GM18867 (cell line): ENCODE data around the gene YTHDC1.
"Not testable (repeated sequence)": the region's sequence is repeated elsewhere in the genome, so short reads cannot be mapped to it uniquely, and the experiment has no call there.

ENCODE experiments used
- ATAC-seq: cut with Tn5 transposase; IDR thresholded peaks from one replicate; pipeline ENCODE4 v1.9.1; 2021; ENCODE audit warnings: mild to moderate bottlenecking, moderate library complexity; ENCODE audit not compliant: unreplicated experiment

The YTHDC1 gene

DNA sequence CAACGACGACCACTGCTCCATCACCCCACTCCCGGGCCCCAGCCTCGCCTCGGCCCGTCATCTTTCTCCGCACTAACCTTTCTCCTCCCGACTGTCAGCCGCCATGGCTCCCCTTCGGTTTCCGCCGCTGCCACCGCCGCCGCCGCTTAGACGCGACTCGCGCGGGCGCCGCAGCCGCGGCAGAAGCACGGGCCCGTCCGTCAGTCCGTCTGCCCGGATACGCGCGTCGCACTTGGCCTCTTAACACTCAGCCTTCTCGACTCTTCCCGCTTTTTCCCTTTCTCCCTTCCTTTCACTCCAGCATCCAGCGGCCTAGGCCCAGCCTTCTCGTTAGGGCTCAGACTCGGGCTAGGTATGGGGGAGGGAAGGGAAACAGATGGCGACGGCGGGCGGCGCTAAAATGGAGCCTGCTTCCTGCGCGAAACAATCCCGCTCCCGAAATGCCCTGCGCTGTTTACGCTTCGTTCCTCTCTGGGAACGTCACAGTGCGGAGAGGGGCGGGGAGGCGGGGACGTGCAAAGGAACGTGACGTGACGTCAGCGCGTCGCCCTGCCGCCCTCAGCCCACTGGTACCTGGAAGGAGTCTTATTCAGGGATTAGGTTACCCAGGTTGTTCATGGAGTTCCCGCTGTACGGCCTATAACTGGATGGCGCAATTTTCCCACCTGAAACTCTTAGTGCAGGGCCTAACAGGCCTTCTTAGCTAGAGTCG lies at the start of gene YTHDC1:
YTHDC1 (minus strand) TSS at position 442 of the 712 bp plus-strand sequence; CDS start at position 105, 337 bp downstream.
- ATAC-seq: peak; percentile 97

DNA sequence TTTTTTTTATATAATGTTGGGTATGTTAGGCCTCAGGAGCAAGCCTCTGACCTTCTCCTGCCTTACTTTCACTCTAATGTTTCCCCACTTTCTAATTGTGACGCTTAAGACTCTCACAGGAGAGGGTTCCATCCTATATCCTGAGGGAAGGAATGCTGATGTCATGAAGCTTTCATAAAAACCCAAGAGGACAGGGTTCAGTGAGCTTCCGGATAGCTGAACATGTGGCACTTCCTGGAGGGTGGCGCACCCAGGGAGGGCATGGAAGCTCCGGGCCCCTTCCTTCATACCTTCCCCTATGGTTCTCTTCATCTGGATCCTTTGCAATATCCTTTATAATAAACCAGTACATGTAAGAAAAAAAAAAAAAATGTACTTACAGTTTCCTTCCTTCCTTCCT lies 49.4 kb upstream of the YTHDC1 start:
- no peak for ATAC-seq

DNA sequence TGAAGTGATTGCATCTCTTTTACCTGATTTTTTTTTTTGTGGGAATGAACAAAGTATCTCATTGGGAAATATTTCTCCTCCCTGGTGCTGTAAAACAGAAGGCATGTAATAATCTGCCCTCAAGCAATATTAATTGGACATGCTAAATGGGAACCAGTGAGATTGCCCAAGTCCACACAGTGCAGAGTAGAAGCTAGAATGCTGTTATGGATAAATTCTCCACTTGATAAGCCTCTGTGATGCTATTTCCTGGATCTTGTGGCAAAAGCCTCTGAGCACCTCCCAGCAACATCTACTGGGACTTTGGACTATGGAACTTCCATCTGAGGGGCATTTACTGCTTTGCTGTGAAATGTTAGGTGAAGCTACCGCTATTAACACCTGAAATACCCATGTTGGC lies 46.9 kb upstream of the YTHDC1 start:
- ATAC-seq: no peak

DNA sequence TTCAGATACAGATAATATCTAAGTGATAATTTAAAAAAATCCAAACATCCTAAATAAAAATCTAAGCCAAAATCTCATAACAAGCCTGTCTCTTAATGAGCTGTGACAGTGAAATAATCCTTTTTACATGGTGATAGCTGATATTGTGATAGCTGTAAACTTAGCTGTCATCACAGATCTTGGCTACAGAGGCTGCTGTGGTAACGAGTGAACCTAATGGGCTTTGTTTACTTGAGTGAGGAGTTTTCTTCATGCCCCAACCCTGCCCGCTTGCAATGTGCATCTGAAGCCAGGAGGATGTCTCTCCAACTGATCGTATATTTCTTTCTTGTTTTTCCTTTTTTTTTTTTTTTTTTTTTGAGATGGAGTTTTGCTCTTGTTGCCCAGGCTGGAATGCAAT lies 41.5 kb upstream of the YTHDC1 start:
- no peak for ATAC-seq

DNA sequence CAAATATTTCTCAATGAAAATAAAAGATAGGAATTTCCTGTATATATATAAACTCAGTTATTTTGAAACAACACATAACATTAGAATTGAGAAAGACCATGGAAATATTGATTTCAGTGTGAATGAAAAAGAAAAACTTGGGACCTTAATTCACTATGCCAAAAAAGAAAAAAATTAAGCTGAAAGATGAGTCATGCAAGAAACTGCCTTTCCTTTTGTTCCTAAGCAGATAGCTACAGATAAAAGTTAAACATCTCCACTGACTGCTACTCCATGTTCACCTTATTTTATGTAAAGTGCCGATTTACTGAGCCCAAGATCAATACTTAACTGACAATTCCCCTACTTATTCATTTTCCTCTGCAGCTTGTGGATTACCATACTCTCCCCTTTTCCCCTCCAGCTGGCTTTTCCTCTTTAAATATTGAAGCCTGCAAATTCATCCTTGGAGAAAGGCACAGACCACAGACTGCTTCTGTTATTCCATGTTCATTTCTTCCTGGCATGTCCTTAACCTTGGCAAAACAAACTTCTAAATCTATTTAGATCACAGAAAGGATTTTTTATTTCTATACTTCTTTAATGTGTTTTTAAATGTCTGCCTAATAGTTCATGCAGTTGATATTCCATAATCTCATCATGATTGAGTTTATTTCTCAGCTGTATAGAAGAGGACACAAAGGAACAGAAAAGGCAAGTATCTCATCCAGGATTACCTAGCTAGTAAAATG lies 40.5 kb upstream of the YTHDC1 start:
- ATAC-seq: no peak

DNA sequence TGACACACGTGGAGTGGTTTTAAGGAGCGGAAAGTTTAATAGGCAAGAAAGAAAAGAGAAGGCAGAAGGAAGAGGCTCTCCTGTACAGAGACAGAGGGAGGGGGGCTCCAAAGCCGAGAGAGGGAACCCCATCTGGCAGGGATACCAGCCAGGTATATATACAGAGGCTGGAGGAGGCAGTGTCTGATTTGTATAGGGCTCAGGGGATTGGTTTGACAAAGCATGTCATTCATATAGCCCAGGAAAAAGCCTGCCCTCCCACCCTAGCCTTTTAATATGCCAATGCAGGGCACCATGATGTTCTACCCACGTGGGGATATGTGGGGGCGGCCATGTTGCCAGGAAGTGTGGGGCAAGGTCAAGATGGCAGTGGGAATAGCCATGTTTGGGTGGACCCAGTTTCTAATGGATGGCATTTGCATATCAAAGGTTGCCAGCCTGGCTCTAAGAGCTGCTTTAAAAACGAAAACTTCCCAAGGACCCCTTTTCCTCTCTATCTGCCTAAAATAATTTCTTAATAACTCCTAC lies 39.6 kb upstream of the YTHDC1 start:
- ATAC-seq: not testable (repeated sequence)

DNA sequence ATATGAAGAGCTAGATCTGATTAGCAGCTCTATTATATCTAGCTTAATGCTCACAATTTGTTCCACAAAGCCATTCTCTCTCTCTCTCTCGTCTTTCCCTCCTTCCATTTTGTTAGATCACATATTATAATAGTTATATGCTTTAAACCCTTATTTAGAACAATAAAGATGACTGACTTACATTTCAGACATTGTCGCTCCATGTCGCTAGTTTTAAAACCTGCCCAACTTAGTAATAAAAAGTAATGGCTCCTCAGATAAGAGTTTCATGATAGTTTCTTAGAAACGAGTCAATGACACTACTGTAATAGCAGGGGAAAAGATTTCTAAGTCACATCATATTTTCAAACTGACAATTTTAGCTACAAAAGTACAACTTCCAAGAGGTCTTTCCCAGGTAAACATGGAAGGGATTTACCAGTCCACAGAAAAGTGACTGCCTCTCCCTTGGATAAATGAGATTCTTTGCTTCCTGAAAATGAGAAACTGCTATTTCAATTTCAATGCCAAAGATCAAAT lies 38.5 kb upstream of the YTHDC1 start:
- no peak for ATAC-seq

DNA sequence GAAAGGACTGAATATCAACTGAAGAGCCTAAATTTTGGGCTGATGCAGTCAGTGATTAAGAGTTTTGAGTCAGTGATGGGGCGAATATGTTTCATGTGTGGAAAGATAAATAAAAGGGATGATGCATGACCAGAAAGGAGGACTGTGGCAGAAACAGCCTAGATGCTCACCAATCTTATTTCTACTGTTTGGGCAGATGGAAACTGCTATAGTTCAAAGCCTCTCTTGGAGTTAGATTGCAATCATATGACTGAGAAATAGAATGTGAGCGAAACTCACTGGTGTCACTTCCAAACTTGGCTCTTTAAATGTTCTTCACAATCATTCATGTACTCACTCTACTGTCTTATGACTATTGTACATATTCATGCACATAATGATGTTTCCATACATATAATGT lies 35.4 kb upstream of the YTHDC1 start:
- no peak for ATAC-seq

DNA sequence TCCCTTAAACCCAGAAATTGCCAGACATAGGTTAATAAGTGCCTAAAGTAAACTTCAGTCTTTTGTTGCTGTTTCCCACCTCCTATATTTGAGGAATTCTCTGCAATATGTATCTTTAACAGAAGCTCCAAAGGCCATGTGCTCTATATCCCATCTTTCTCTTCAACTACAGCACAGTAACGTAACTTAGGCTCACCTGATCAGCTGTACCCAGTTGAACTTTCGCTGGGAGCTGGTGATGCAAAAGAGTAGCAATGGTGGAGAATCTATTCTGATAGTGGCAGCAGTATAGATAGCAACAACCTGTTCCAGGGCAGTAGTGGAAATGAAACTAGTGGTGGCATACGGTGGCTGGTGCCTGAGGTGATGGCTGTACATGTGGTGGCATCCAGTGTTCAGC lies 33.2 kb upstream of the YTHDC1 start:
- ATAC-seq: no peak

DNA sequence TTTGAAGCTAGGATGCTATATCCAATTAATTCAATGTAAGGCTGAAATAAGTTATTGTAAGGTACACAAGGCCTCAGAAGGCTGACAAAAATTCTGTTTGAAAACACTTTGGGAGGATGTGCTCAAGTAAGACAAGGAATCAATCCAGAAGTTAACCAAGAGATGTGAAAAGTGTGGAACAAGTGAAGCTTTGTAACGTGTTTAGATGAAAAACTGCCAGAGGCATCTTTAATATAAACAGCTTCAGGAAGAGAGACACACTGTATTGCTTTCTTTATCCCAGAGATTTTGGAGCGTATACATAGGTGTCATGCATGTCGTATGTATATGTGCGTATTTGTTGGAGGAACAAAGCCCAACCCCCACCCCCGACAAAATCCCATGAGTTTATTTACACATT lies 28.3 kb upstream of the YTHDC1 start:
- no peak for ATAC-seq

DNA sequence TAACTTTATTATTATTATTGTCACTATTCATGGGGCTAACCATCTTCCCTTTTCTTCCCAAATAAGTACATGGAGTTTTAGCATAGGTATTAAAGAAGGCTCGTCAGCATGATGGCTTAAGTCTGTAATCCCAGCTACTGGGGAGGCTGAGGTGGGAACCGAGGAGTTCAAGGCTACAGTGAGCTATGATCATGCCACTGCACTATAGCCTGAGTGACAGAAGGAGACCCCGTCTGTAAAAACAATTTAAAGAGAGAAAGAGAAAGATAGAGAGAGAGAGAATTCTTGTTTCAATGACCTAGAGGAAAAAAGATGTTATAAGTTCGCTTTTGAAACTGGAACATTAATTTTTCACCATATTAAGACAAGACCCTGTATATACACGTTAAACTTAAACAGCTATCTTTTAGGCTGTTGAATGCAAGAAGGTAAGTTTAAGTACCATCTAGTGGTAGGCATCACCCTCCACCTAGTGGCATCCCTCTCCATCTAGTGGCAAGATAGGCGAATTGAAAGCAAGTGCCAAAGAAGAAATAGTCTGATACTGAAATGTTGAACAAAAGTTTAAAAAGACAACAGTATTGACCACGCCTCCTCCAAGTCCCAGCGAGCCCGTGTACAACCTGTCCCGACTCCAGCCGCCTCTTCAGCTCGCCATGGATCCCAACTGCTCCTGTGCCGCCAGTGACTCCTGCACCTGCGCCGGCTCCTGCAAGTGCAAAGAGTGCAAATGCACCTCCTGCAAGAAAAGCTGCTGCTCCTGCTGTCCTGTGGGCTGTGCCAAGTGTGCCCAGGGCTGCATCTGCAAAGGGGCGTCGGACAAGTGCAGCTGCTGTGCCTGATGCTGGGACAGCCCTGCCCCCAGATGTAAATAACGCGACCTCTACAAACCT lies 26.0 kb upstream of the YTHDC1 start:
- peak; percentile 85 for ATAC-seq

DNA sequence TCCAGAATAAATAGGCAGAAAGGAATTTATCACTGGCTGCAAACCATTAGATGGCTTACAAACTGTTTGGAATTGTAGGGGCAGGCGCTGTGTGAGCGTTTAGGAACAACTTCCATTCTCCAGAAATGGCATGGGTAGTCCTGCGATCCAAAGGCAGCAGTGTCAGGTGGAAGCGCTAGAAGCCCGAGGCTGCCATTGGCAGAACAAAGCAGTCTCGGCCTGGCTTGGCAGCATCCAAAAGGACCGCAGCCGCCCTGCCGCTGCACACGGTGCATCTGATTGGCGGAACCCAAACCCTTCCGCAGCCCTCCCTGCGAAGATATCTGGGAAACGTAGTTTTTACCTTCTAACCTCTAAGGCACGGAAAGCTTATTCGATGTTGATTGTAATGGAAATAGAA lies 23.6 kb upstream of the YTHDC1 start:
- peak; percentile 93 for ATAC-seq

DNA sequence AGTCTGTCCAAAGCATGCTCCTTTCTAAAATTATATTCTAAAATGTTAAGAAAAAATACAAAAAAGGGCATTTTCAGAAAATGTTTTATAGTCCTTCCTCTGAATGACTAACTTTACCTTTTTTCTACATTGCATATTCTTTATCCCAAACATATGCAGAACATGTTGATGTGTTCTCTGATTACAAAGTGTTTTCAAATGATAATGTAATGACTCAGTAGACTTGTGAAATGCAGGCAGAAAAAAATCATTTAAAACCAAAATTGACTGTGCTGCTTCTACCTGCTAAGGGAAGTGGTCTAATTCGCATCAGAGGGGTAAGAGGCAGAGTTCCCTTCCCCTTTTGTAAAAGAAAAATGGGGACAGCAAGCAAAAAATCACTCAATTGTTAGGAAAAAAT lies 22.7 kb upstream of the YTHDC1 start:
- ATAC-seq: no peak

DNA sequence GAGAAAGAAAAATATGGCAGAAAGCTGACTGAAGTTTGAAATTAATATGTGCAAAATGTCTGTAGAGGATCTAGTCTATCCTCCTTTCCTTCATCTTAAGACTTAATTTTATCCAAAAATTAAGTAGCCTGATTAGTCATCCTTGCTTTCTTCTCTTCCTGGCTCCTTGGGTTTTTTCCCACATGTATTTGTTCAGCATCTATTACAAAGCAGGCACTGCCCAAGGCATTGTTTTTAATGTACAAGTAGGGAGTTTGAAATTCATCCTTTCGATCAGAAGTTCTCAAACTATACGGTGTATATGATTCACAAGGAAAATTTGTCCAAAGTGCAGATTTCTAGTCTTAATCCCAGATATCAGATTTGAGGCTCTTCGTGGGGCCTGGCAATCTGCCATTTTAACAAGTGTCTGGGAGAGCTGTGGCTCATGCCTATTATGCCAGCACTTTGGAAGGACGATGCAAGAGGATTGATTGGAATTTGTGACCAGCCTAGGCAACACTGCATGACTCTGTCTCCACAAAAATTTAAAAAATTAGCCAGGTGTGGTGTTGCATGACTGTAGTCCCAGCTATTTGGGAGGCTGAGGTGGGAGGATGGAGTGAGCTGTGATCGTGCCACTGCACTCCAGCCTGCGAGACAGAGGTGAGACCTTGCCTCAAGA lies 19.4 kb upstream of the YTHDC1 start:
- ATAC-seq: no peak

DNA sequence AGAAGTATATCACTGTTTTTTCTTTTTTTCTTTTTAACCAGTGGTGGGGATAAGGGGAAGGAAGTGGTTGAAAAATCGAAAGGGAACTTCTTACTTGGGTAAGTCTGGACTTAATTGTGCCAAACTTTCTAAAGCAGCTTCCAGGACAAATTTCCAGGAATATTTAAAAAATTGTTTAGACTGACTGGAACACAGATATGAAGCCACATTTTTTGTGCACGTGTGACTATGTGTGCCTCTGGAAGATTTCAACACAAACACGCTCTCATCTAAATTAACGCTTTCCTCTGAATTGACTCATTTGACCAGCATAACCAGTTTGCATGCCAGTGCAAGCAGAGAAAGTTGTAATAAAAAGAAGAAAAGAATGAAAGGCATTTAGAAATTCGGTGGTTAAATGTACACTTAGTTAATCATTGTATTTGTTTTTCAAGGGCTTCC lies 18.8 kb upstream of the YTHDC1 start:
- ATAC-seq: no peak

DNA sequence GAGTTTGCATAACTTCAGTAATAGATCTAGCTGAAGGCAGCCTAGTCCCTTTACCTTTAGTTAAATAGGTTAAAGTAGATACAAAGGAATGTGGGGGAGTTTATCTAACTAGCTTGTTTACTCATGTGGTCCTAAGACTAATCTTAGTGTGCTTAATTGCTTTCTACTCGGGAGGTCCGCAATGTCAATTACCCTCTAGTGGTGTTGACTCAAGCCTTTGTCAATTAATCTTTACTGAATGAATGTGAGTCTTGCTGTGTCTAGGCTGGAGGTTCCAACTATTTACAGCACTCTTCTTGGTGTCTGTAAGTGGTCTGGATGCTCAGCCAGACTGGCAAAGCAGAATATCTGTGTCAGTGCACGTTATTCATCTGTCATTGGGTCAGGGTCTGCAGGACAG lies 17.9 kb upstream of the YTHDC1 start:
- ATAC-seq: no peak

DNA sequence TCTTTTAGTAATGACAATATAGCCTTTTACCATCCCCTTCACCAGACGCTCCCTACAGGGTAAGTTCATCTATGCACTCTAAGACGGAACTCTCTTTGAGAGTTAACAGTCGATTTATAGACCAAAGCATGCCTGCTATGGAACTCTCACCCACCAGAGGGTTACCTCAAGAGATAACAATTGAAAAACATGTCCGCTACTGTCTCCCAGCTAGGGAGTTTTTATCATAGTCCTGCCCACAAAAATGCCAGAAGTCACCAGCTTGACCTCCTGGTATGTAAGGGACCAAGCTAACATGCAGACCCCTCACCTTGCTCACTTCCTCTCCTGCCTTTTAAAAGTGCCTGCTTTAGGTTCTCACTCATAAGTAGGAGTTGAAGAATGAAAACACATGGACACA lies 16.7 kb upstream of the YTHDC1 start:
- ATAC-seq: no peak

DNA sequence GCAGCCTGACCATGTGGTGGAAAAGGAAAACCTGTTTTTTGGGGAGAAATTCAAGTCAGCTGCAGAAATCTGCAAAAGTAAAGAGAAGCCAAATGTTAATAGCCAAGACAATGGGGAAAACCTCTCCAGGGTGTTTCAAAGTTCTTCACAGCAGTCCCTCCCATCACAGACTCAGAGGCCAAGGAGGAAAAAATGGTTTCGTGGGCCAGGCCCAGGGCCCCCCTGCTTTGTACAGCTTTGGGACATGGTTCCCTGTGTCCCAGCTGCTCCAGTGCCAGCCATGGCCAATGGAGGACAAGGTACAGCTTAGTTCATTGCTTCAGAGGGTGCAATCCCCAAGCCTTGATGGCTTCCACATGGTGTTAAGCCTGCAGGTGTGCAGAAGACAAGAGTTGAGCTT lies 15.2 kb upstream of the YTHDC1 start:
- no peak for ATAC-seq

DNA sequence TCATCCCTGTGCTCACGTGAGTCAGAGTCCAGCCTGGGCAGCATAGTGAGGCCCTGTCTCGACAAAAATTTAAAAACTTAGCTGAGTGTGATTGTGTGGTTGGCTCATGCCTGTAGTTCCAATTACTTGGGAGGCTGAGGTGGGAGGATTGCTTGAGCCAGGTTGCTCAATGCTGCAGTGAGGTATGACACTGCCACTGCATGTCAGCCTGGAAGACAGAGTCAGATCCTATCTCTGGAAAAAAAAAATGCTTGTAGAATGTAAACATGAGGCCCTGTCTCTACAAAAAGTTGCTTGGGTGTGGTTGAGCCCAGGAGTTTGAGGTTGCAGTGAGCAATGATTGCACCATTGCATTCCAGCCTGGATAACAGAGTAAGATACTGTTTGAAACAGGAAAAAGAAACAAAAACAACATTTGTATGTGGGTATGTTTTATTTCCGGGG lies 11.3 kb upstream of the YTHDC1 start:
- no peak for ATAC-seq

DNA sequence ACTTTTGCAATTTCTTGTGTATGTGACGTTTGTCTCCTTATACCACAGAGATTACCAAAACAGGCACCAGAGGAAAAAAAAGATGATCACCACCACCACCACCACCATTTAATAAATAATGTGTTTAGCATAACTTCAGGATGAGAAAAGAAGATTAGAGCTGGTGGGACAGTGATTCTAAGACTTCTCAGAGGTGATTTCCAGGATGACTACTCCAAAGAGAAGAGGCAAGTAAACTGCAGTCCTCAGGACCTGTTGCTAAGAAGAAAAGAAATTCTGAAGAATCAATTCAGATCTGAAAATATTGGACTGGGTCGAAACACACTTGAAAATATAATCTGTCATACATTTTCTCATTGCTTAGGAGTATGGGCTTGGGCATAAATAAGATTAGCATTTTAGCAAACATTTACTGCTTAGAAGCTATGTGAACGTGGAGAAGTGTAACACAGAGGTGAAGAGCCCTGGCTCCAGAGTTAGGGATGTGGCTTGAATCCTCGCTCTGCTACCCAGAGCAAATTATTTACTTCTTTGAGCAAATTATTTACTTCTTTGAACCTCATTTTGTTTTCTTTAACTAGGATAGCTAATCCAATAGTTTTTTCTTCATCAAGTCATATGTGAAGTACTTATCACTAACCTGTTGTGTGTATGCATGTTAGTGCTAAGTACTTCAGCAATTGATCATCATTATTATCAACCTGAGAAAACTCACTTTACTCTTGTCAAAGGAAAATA lies 10.5 kb upstream of the YTHDC1 start:
- ATAC-seq: no peak
